ENCODE results near the gene CKAP2L. TPM values are rescaled to one million over a fixed set of nuclear protein-coding genes. Genes with fewer than 3 reads are reported as not detected.
A peak's percentile ranks its signal among the peaks of the same experiment; 100 is the strongest.

Gene CKAP2L, protein sequence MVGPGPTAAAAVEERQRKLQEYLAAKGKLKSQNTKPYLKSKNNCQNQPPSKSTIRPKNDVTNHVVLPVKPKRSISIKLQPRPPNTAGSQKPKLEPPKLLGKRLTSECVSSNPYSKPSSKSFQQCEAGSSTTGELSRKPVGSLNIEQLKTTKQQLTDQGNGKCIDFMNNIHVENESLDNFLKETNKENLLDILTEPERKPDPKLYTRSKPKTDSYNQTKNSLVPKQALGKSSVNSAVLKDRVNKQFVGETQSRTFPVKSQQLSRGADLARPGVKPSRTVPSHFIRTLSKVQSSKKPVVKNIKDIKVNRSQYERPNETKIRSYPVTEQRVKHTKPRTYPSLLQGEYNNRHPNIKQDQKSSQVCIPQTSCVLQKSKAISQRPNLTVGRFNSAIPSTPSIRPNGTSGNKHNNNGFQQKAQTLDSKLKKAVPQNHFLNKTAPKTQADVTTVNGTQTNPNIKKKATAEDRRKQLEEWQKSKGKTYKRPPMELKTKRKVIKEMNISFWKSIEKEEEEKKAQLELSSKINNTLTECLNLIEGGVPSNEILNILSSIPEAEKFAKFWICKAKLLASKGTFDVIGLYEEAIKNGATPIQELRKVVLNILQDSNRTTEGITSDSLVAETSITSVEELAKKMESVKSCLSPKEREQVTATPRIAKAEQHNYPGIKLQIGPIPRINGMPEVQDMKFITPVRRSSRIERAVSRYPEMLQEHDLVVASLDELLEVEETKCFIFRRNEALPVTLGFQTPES
- 0.38 TPM for total RNA-seq
- long read RNA-seq = 0 reads

DNA sequence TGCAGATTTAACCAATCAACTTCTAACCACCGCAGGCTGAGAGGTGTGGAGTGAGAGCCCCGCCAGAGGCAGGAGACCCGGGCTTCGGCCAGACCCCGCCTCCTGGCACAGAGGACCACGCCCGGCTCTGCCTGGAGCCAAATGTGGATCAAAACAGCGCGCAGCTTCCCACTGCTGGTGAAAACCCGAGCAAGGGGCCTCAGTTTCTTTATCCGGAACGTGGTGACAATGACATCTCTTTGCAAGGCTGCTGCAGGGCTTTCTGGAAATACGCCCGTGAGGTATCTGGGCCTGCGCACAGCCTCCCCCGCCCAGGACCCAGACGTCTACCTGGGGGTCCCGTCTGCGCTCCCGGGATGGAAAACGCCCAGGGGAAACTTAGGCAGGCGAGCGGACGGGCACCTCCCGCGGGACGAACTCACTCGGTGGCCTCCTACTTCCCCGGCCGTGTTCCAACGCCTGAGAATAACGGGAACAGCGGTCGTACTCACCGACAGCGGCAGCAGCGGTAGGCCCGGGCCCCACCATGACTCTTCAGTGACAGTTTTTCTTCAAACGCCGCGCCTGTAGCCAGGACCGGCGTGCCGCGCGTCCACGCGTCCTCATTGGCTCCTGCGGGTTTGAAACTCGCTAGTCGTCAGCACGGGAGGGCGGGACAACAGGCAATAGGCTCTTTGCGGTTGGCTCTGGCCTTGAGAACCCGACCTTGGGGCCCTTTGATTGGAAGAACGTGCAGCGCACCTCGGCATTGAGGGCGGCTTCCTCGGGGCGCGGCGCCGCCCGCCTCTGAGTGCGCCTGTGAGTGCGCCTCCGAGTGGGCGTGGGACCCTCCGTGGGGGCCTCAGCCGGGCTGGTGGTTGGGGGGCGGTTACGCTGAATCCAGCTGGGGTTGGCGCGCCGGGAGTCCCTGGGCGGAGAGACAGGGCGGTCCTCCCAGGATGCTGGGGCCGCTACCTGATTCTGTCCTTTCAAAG is at the start of gene CKAP2L:
CKAP2L (minus strand) TSS at position 539 of the 974 bp plus-strand sequence; CDS start at position 528, 11 bp downstream.
- H3K27ac ChIP-seq (replicated peaks) = peak within 1 kb of the TSS; percentile 55
- H3K4me1 ChIP-seq = peaks cover 16% of the 10 kb centered on the region
- intact Hi-C loops (cut with micrococcal nuclease) = no loop called here
- no peaks in the 10 kb centered on the region for H3K9me3 ChIP-seq (replicated peaks)
- H3K36me3 ChIP-seq = no peaks in the 10 kb centered on the region
- TF ChIP-seq, protein P1, sequence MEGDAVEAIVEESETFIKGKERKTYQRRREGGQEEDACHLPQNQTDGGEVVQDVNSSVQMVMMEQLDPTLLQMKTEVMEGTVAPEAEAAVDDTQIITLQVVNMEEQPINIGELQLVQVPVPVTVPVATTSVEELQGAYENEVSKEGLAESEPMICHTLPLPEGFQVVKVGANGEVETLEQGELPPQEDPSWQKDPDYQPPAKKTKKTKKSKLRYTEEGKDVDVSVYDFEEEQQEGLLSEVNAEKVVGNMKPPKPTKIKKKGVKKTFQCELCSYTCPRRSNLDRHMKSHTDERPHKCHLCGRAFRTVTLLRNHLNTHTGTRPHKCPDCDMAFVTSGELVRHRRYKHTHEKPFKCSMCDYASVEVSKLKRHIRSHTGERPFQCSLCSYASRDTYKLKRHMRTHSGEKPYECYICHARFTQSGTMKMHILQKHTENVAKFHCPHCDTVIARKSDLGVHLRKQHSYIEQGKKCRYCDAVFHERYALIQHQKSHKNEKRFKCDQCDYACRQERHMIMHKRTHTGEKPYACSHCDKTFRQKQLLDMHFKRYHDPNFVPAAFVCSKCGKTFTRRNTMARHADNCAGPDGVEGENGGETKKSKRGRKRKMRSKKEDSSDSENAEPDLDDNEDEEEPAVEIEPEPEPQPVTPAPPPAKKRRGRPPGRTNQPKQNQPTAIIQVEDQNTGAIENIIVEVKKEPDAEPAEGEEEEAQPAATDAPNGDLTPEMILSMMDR (IDR thresholded peaks at IDR 0.05; ENCODE audit: borderline replicate concordance) = no peak
- H3K4me3 ChIP-seq = peak within 1 kb of the TSS; percentile 87
- DNase-seq = peak; percentile 95
- no peaks in the 10 kb centered on the region for H3K27me3 ChIP-seq (ENCODE audit: low read depth)

DNA sequence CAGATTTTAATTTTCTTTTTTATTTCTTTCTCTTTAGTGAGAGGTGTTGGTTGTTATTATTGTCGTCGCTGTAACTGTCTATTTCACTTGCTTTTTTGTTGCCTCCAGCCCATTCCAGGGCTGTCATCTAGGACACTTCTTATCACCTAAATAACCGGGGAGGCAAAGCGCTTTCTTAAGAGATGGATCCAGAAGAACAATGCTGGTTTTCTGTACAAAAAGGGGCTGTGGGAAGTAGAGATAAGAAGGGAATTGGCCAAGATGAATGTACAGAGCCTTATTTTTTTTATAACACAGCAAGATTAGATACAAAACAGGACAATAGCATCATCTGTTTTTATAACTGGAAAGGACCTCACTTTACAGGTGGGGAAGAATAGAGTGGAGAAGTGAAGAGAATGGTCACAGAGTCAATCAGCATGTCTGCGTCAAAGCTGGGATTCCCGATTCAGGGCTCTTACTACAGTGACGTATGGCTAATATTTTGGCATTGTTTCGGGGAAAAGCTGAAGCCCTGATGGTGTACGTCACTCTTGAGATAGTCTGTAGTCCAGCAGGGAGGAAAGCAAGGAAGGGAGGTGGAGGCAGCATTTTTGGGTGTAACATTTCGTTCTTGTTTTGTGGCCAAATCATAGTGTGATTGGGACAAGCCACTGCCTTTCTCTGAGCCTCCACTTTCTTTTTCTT is 49.0 kb upstream of the CKAP2L start:
- DNase-seq = no peak
- Histone ChIP-seq H3K9me3 (replicated peaks) (no peaks in the 10 kb centered on the region), H3K4me3 (no peak overlapping the region), H3K27ac (replicated peaks) (peak overlapping the region; percentile 63), H3K27me3 (ENCODE audit: low read depth) (no peaks in the 10 kb centered on the region), H3K36me3 (no peaks in the 10 kb centered on the region), H3K4me1 (peaks cover 33% of the 10 kb centered on the region)
- intact Hi-C loops (cut with micrococcal nuclease) = loop anchor here (2.0 kb wide), 1 partner anchor 57 kb away; no protein-coding TSS in a partner anchor
- TF ChIP-seq, protein P1 (IDR thresholded peaks at IDR 0.05; ENCODE audit: borderline replicate concordance) = no peak

DNA sequence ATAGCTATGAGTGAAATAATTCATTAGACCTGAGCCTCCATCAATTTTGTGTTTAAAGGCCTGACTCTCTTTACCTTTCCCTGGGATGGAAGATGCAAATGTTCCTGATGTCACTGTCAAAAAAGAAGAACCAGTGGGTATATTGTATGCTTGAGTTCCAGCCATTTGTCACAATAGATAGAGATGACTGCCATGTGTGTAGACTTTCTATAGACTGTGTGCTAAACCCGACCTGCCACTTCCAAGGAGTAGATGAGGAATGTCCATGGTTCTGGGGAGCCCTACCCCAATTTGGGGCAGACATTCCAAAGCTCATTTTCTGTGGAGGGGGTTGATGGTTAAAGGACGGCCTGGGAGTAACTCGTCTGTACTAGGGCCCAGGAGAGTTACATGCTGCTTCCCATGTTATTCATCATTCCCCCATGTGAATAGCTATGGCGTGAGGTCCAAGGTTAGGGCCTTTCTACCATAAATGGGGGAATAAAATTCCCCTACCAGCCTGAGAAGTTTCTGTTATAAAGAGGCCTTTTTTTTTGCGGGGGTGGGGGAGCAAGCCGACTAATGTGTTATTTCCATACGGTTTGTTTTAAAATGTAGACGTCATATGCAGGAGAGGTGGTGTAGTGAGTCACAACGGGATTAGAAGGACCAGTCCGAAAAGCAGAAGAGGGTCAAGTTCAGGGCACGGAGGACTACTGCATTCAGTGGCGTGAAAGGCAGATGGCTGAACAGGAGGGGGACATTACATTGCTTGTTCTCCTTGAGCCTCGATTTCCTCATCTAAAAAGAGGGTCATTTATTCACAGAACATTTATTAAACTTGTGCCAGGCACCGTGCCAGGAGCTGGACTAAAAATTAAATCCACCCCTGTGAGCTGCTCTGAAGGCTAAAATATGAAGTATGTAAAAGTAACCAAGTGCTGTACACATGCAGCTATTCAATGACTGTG is 48.2 kb upstream of the CKAP2L start:
- DNase-seq = no peak
- TF ChIP-seq, protein P1 (IDR thresholded peaks at IDR 0.05; ENCODE audit: borderline replicate concordance) = no peak
- Histone ChIP-seq H3K27ac (replicated peaks) (peak overlapping the region; percentile 63), H3K4me1 (peaks cover 27% of the 10 kb centered on the region), H3K36me3 (no peaks in the 10 kb centered on the region), H3K27me3 (ENCODE audit: low read depth) (no peaks in the 10 kb centered on the region), H3K4me3 (no peak overlapping the region), H3K9me3 (replicated peaks) (peaks cover 3% of the 10 kb centered on the region)
- intact Hi-C loops (cut with micrococcal nuclease) = loop anchor here (2.0 kb wide), 1 partner anchor 58 kb away; no protein-coding TSS in a partner anchor

DNA sequence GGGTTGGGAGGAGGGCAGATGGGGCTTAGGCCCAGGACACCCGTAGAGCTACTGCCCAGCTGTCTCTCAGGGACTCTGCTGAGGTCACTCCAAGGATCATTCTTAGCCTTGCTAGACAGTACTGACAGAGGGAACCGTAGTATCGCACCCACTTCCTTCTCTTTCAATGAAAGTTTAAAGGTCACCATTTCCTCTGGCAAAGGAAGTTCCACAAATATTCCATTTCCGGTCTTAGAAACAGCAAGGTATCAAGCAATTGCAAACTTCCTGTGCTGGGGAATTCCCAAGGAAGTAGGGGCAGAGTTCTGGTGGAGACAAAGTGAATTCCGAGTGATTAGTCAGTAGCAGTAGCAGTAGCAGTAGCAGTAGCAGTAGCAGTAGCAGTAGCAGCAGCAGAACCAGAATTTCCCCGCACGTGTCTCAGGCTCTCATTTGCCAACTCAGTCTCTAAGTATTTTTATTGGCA is 47.5 kb upstream of the CKAP2L start:
- H3K36me3 ChIP-seq = no peaks in the 10 kb centered on the region
- H3K4me3 ChIP-seq = no peak overlapping the region
- no peaks in the 10 kb centered on the region for H3K27me3 ChIP-seq (ENCODE audit: low read depth)
- peak overlapping the region; percentile 63 for H3K27ac ChIP-seq (replicated peaks)
- no peak for DNase-seq
- TF ChIP-seq, protein P1 (IDR thresholded peaks at IDR 0.05; ENCODE audit: borderline replicate concordance) = no peak
- H3K9me3 ChIP-seq (replicated peaks) = peaks cover 9% of the 10 kb centered on the region
- intact Hi-C loops (cut with micrococcal nuclease) = loop anchor here (2.0 kb wide), 1 partner anchor 59 kb away; no protein-coding TSS in a partner anchor
- H3K4me1 ChIP-seq = peaks cover 27% of the 10 kb centered on the region
